Dermis blood vessel endothelial cell (primary cell): ENCODE measurements around the gene PPP1CB. TPM values are rescaled to one million over a fixed set of nuclear protein-coding genes. Genes with fewer than 3 reads are reported as not detected.

ENCODE experiments used
- DNase-seq: peaks from one replicate; pipeline ENCODE4 v3.0.0; 2010
- total RNA-seq: library from RNA; depleted of rRNA; stranded (reverse); fragments of >200 nt; gene quantifications from 2 replicates; pipeline ENCODE4 v1.2.3, GENCODE V29; 2014

Gene PPP1CB
- total RNA-seq, 1 donor from 2014 or later: 126 TPM

GRCh38 chr2:28745876-28746275 lies 5.8 kb upstream of the PPP1CB start:
- DNase-seq: no peak

- DNase-seq: no peak
Measured at GRCh38 chr2:28746429-28747111, 5.1 kb upstream of the PPP1CB start.

DNA sequence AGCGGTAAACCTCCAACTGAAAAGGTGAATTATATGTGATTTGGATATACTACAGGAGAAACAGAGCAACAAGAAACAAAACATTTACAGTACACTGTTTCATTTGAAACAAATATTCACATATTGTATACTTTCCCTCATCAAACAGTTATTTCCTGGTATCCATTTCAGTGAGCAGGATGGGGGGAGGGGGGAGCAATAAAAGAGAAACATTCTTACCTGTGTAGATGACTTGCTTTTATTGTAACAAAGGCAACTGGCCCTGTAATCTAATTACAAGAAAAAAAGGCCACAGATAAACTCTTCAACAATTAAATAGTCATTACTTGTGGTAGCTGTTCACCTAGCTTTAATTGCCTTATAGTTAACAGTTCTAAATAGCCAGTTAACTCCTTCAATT lies 3.9 kb upstream of the PPP1CB start:
- DNase-seq: no peak

GRCh38 chr2:28748176-28748575 lies 3.5 kb upstream of the PPP1CB start:
- DNase-seq: no peak

- DNase-seq: no peak
Measured at GRCh38 chr2:28748941-28749340, 2.7 kb upstream of the PPP1CB start.

- DNase-seq: no peak
Measured at GRCh38 chr2:28749526-28749925, 2.1 kb upstream of the PPP1CB start.

GRCh38 chr2:28750316-28751251 lies 1.0 kb upstream of the PPP1CB start:
- peak; percentile 68 for DNase-seq

DNA sequence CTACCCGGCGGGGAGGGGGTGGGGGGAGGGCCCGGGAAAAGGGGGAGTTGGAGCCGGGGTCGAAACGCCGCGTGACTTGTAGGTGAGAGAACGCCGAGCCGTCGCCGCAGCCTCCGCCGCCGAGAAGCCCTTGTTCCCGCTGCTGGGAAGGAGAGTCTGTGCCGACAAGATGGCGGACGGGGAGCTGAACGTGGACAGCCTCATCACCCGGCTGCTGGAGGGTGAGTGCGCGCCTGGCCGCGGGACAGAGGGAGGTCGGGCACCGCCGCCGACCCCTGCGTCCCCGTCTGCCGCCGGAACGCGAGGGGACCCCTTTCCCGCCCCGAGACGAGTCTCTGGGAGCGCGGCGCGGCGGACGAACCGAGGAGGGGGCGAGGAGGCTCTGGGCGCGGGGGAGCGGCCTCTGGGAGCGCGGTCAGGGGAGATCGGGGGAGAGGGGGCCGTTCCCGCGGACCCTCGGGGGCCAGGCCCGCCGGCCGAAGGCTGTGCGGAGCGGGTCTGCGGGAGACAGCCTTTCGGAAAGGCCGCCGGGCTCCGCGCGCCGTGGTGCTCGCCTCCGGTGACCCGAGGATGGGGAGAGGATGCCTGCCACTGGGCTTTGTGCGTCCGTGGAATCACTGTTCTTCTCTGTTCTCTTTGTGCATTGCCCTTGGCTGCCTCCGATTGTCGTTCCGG lies 463 bp downstream of the PPP1CB start:
- peak; percentile 38 for DNase-seq

DNA sequence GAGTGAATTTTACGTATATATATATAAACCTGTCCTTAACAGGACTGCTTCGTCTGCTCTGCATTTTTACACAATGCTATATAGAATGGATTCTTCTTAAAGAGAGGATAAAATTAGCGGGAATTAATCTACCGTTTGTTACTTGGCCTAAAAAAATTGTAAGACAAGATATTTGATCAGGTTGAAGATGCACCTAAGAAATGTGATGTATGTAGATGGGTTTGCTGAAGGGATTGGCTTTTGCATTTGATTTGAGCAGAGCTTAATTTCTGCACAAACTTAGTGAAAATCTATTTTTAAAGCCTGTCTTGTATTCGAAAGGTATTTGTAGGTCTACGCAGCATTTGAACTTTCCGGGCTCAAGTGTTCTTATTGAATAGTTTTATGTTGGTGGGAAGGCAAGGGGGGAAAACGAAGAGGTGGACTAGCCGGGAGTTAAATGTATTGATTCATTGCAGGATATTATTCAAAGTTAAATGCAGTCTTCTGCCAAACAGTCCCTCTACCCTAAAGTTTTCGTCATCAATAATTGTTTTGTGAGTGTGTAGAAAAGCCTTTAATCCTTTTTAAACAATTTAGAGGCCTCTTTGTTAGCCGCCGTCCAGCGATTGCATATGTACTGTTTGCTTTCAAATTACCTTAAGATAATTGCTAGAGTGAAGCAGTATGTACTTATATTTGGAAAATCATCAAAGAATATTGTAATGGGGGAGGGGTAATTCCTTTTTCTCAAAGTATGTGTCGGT lies 1.2 kb downstream of the PPP1CB start:
- peak; percentile 37 for DNase-seq

DNA sequence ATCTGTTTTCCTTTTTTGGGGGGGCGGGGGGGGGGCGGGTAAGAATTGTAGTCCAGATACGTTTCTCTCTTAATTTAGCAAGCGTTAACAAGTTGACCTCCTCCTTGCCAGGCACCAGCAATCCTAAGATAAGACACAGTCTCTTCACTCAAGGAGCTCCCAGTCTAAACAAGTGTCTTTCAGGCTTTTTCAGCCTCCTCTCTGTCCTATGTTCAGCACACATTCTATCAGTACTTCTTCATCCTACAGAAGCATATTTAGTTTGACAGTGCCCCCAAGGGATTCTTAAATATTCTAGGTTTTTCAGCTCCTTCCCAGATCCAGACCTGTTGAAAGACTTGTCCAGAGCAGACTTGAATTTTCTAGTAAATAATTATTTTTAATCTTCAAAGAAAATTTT lies 2.7 kb downstream of the PPP1CB start:
- no peak for DNase-seq

DNA sequence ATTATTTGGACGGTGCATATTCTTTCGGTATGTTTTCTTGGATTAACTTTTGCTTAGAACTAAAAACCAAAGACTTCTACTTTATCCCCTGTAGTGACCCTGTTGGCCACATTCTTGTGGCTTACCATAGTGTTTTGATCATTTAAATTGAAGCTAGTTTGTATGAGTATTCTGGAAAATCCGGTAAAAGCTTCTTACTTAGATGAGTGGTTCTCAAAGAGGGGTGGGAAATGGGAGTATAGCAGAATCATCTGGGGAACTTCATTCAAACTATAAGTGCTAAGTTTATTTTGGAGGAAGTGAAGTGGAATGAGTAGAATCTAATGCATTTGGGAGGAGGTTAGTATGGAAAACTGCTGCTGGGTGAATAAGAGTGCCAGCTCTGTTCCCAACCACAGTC lies 3.8 kb downstream of the PPP1CB start:
- DNase-seq: no peak

DNA sequence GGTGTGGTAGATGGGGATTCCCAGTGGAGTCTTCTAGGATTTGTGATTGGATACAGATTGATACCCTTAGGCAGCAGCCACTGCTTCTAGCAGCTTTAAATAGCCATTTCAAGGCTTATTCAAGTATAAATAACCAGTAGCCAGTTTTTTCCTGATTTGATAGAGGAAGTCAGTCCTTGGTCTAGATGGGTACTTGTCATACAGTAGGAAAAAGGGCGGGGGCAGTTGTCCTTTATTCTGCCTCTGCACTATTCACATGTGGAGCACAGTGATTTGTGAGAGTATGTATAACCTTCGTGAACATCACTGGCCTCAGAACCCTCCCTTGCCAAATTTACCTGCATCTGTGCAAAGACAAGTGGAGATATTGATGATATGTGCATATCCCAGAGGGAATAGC lies 6.8 kb downstream of the PPP1CB start:
- DNase-seq: no peak

GRCh38 chr2:28761420-28761819 lies 9.8 kb downstream of the PPP1CB start:
- DNase-seq: no peak

DNA sequence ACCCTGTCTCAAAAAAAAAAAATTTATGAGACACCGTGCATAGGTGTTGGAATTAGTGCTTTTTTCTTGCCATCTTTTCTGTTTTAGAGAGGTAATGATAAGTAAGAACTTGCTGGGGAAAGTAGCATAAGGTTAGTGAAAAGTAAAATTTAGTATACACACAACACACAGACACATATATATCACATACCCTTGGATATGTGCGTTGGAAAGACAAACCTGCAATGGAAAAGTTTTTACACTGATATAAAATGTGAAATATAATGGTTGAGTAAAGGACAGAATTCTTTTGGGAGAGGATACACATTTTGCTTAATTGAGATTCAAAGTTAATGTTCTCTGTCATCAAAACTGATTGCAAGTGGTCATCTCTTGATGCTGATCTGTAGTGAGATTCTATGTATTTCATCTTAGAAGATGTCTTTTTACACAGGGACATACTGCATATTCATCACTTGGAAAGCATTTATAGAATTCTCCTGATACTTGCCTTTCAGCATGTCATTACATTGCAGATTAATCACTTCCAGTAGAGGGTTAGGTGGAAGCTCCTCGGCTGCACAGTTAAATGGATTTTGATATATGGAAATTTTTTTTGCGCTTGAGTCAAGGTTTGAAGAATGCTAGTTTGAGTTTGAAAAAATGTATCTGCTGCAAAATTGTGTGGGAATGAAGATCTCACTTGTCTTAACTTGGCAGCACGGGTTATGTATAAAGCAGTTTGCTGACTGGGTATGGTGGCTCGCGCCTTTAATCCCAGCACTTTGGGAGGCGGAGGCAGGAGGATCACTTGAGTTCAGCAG lies 13.5 kb downstream of the PPP1CB start:
- no peak for DNase-seq

DNA sequence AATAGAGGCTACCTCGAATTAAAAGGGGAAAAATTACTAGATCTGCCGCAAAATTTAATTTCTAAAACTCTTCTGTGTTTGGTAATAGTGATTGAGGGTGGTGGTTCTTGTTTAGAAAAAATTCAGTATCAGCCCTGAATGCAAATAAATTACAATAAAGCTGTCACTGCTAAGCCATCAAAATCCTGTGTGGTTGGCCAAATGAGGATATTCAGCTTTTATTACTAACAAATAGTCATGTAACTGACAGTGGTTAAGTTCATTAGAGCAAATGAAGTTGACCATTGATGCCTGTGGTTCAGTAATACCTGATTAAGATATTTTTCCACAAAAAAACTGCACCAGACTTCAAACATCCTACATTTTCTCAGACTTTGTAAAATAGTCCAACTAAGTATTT lies 14.4 kb downstream of the PPP1CB start:
- no peak for DNase-seq

GRCh38 chr2:28767337-28767736 lies 15.7 kb downstream of the PPP1CB start:
- no peak for DNase-seq

DNA sequence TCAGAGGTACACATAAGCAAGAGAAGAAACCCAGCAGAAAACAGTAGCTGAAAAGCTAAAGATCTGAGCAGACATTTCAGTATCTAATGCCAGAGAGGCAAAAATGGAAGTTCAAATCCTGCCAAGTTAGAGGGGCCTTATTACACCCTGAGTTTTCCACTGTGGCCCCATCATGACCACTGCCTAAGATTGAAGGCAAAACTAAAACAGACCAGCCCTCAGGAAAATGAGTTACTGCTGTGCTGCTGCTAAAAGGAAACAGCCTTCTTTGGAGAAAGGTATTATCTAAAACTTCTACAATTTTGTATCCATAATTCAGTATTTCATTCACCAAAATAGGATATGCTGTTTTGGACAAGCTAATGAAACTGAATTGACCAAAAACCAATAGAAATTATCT lies 16.8 kb downstream of the PPP1CB start:
- no peak for DNase-seq

DNA sequence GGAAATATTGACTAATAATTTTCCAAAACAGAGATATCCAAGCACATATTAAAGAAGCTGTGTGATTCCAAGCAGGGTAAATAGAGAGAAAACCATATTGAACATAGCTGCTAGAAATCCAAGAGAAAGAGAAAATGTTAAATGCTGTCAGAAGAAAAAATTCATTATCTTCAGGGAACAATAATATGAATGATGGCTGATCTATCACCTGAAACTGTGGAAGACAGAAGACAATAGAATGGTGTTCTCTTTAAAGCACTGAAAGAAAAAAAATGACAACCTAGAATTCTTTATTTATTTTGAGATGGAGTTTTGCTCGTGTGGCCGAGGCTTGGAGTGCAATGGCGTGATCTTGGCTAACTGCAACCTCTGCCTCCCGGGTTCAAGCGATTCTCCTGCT lies 17.3 kb downstream of the PPP1CB start:
- no peak for DNase-seq

DNA sequence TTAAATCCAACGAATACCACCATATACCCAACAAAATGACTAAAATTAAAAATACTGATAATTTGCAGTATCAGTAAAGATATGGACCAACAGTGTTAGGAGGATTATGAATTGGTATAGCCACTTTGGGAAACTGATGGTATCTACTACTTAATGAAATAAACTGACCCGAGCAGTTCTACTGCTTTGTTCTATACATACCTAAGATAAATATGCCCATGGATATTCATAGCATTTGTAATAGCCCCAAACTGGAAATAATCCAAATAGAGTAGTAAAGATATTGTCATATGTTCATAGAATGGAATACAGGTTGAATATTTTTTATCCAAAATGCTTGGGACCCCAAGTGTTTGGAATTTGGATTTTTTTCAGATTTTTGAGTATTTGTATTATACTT lies 20.7 kb downstream of the PPP1CB start:
- no peak for DNase-seq

GRCh38 chr2:28776471-28776870 lies 24.8 kb downstream of the PPP1CB start:
- no peak for DNase-seq

- no peak for DNase-seq
Measured at GRCh38 chr2:28778392-28778791, 26.8 kb downstream of the PPP1CB start.

DNA sequence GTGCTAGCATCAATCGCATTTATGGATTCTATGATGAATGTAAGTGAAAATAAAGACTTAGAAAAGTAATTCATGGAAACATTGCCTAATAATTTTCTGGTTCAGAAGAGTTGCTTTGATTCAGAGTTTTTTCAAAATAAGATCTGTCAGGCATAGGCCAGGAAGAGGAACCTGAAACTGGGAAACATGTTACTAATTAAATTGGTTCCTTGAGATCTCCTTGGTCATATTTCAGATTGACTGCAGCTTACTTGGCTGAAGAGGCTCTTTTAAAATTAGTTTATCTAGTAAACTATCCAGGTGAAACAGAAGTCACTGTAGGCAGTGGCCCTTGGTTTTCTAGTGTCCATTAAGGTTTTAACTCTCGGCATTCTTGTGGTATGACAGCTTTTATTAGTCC lies 27.4 kb downstream of the PPP1CB start:
- no peak for DNase-seq
